Fibroblast of skin of abdomen (primary cell): ENCODE results near the gene PSMD14.

Experiments
- DNase-seq: peaks from one replicate; pipeline ENCODE4 v3.0.0-alpha.2; 2013

Gene PSMD14

DNA sequence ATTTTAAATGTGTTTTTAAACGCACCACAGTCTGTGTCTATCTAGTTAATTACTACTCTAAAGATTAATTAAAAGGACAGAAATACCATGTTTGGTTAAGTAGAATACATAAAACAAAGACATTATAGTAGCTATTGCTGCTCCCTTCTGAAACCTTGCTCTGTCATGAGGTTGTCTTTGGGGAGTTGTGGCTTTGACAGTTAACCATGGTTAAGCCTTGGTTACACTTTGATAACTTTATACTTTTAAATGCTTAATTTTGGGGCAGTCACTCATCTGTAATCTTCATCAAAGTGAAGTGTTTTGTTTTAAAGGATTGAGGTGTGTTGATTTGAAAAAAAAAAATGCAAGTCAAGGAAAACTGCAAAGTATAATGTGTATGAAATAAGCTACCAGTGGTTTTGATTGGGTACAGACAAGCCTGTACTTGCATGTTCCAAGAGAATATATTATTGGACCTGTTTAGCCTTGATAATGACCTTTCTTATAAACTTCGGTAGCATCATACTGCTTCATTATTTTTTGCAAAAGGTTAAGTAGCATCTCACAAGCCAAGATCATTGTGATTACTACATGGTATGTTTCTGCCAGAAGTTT is 78.1 kb downstream of the PSMD14 start:
- no peak for DNase-seq

- DNase-seq: no peak
Measured at GRCh38 chr2:161388146-161388779, 80.0 kb downstream of the PSMD14 start.

- DNase-seq: no peak
Measured at GRCh38 chr2:161391737-161392506, 83.7 kb downstream of the PSMD14 start.

DNA sequence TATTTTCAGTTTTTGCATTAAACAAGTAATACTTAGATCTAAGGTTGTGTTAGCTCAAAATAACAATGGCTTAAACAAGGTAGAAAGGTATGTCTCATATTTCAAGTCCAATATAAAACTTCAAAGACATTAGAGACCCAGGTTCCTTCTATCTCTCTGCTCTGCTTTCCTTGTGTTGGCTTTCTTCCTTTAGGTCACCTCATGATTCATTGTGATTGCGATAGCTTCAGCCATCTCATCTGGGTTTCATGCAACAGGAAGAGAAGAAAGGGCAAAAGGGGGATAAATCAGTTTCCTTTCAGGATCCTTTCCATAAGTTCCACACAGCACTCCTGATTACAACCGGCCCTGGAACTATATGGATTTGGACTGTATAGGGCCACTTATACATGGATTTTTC is 91.9 kb downstream of the PSMD14 start:
- no peak for DNase-seq

- no peak for DNase-seq
Measured at GRCh38 chr2:161402297-161402696, 94.1 kb downstream of the PSMD14 start.

DNA sequence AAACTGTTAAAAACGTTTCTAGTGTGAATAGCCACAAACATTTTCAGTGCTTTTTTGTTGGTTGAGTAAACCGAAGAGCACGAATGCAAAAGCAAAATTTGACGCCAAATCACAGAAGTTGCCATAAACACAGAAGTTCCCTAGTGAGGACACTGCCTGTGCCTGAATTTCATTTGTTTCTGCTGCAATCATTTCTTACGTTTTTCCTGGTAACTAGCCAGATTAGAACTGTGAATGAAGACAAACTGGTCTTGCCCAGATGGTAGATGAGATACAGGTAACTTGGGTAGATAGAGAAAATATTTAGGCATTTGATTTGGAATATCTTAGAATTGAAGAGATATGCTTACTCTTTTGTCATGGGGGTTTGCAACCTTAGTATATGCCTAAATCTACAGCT is 98.1 kb downstream of the PSMD14 start:
- no peak for DNase-seq

DNA sequence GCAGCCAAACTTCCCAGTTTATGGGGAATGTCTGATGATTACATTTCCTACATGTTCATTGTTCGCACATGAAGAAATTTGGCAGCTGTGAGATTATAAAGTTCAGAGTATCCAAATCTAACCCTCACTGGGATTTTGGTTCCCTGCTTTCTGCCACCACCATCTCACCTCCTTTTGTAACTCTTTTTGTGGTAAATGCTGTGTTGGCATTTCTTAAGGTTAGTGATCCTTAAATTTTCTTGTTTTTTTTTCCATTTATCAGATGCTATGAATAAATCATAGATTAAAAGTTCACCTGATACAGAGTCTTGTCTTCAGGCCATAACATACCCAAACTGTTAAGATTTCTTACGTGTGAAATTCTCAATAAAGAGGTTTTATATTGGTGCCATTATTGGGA is 99.4 kb downstream of the PSMD14 start:
- DNase-seq: no peak

- no peak for DNase-seq
Measured at GRCh38 chr2:161409308-161409907, 101.2 kb downstream of the PSMD14 start.

GRCh38 chr2:161412346-161412745 is 104.1 kb downstream of the PSMD14 start:
- no peak for DNase-seq

- DNase-seq: no peak
Measured at GRCh38 chr2:161414042-161415033, 106.1 kb downstream of the PSMD14 start.

- no peak for DNase-seq
Measured at GRCh38 chr2:161415034-161415986, 107.1 kb downstream of the PSMD14 start.

DNA sequence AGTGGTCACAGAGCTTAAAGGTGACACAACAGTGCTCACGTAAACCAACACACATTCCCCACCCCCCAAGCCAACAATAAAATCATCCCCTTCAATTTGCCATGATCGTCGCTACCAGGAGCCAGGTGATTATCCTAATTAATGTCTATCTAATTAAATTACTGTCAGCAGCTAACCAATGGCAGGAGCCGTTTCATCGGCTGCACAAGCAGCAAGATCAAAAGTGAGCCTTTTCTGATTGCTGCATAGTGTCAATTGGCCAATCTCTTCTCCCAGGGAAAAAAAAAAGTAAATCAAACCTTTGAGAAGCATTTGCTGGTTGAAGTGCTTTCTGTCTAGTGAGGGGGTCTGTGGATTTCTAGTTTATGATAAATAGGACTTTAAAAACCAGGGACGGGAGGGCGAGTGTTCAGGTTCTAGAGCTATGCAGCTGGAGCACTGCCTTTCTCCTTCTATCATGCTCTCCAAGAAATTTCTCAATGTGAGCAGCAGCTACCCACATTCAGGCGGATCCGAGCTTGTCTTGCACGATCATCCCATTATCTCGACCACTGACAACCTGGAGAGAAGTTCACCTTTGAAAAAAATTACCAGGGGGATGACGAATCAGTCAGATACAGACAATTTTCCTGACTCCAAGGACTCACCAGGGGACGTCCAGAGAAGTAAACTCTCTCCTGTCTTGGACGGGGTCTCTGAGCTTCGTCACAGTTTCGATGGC is 107.9 kb downstream of the PSMD14 start, which contains the start of gene TBR1:
Gene TBR1 (plus strand): TSS at position 311 of the 721 bp plus-strand sequence. CDS start 114 bp downstream, at position 425.
- DNase-seq: no peak

GRCh38 chr2:161416708-161417437 is 108.6 kb downstream of the PSMD14 start:
- DNase-seq: no peak

GRCh38 chr2:161417438-161418274 is 109.4 kb downstream of the PSMD14 start:
- no peak for DNase-seq

- no peak for DNase-seq
Measured at GRCh38 chr2:161418275-161418714, 110.1 kb downstream of the PSMD14 start.

- no peak for DNase-seq
Measured at GRCh38 chr2:161418715-161419637, 110.8 kb downstream of the PSMD14 start.

DNA sequence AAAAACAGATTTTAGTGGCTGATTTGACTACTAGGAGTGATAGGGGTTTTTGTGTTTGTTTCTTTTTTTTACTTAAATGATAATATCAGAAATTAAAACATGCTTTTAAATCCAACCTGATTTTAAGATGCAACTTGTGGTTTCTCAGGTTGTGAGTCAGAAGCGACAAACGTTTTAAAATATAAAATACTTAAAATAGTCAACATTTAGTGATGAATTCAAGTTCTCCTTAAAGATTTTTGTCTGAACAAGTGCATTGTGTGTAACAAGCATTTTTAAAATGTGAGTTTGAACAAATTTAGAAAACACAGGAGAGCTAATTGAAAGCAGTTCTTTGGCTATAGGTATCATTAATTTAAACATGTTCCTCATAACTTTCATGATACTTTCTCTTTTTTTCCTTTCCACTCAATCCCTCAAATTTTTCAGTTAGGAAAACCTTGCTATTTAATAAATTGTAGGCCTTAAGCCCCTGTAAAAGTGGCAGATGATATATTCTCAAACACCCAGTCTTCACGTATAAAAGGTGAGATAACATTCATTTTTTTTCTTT is 111.5 kb downstream of the PSMD14 start:
- DNase-seq: no peak
